Nephron (organoid): ENCODE measurements around the gene SLC28A1.
A peak's percentile ranks its signal among the peaks of the same experiment; 100 is the strongest.

ENCODE experiments used
- H3K27ac Mint-ChIP-seq, 3 experiments: 2 replicates each; pipeline ENCODE4 v1.8.0; 2020; ENCODE audit warnings: mixed read lengths in 3 of 3, mild to moderate bottlenecking in 2 of 3, moderate library complexity in 1 of 3
- H3K27me3 Mint-ChIP-seq: 2 replicates; pipeline ENCODE4 v1.8.0; 2021; ENCODE audit warnings: low read depth, mild to moderate bottlenecking, moderate library complexity, mixed read lengths
- H3K36me3 Mint-ChIP-seq: 2 replicates; pipeline ENCODE4 v1.8.0; 2020; ENCODE audit warnings: low read depth, mixed read lengths
- H3K4me1 Mint-ChIP-seq: 2 replicates; pipeline ENCODE4 v1.8.0; 2020; ENCODE audit warnings: mixed read lengths
- H3K4me3 Mint-ChIP-seq, 3 experiments: 2 replicates each; pipeline ENCODE4 v1.8.0; 2020; ENCODE audit warnings: mild to moderate bottlenecking in 3 of 3, mixed read lengths in 3 of 3, moderate library complexity in 2 of 3
- H3K9me3 Mint-ChIP-seq: 2 replicates; pipeline ENCODE4 v1.8.0; 2020; ENCODE audit warnings: mixed read lengths
- CTCF ChIP-seq, 3 experiments: fragments of 200-600 bp; sonication (generic); IDR thresholded peaks; one replicate each; pipeline ENCODE4 v1.5.0; 2021; ENCODE audit warnings: antibody characterized with exemption in 3 of 3; ENCODE audit not compliant: unreplicated experiment in 3 of 3

Gene SLC28A1

GRCh38 chr15:84973492-84974460, 89.3 kb downstream of the SLC28A1 start:
- Mint-ChIP-seq H3K27ac (no peak overlapping the region), H3K27me3 (peaks cover 15% of the 10 kb centered on the region), H3K4me1 (peaks cover 4% of the 10 kb centered on the region), H3K9me3 (no peaks in the 10 kb centered on the region), H3K4me3 (no peak overlapping the region), H3K36me3 (no peaks in the 10 kb centered on the region)
- no peak for TF ChIP-seq CTCF (IDR thresholded peaks at IDR 0.05; ENCODE audit: unreplicated experiment in 3 of 3)

GRCh38 chr15:84975871-84976351, 91.4 kb downstream of the SLC28A1 start:
- no peak for TF ChIP-seq CTCF (IDR thresholded peaks at IDR 0.05; ENCODE audit: unreplicated experiment in 3 of 3)
- no peaks in the 10 kb centered on the region for H3K9me3 Mint-ChIP-seq
- no peak overlapping the region for H3K27ac Mint-ChIP-seq
- H3K36me3 Mint-ChIP-seq: no peaks in the 10 kb centered on the region
- peaks cover 7% of the 10 kb centered on the region for H3K4me1 Mint-ChIP-seq
- no peak overlapping the region for H3K4me3 Mint-ChIP-seq
- peaks cover 29% of the 10 kb centered on the region for H3K27me3 Mint-ChIP-seq

- Mint-ChIP-seq H3K36me3 (no peaks in the 10 kb centered on the region), H3K27ac (no peak overlapping the region), H3K9me3 (no peaks in the 10 kb centered on the region), H3K4me3 (no peak overlapping the region), H3K4me1 (peaks cover 7% of the 10 kb centered on the region), H3K27me3 (peaks cover 29% of the 10 kb centered on the region)
- no peak for TF ChIP-seq CTCF (IDR thresholded peaks at IDR 0.05; ENCODE audit: unreplicated experiment in 3 of 3)
Measured at GRCh38 chr15:84976746-84977345, 92.4 kb downstream of the SLC28A1 start.

- peaks cover 48% of the 10 kb centered on the region for H3K27me3 Mint-ChIP-seq
- H3K36me3 Mint-ChIP-seq: no peaks in the 10 kb centered on the region
- H3K9me3 Mint-ChIP-seq: no peaks in the 10 kb centered on the region
- H3K27ac Mint-ChIP-seq: peak overlapping the region; percentile 68 to 96 (median 93)
- no peak for TF ChIP-seq CTCF (IDR thresholded peaks at IDR 0.05; ENCODE audit: unreplicated experiment in 3 of 3)
- peak overlapping the region; percentile 93 to 97 (median 93) for H3K4me3 Mint-ChIP-seq
- H3K4me1 Mint-ChIP-seq: peaks cover 18% of the 10 kb centered on the region
Measured at GRCh38 chr15:84979651-84980050, 95.2 kb downstream of the SLC28A1 start.

GRCh38 chr15:84980196-84981053, 96.0 kb downstream of the SLC28A1 start:
- no peaks in the 10 kb centered on the region for H3K36me3 Mint-ChIP-seq
- H3K9me3 Mint-ChIP-seq: no peaks in the 10 kb centered on the region
- H3K27me3 Mint-ChIP-seq: peaks cover 43% of the 10 kb centered on the region
- peak overlapping the region; percentile 68 to 96 (median 93) for H3K27ac Mint-ChIP-seq
- no peak for TF ChIP-seq CTCF (IDR thresholded peaks at IDR 0.05; ENCODE audit: unreplicated experiment in 3 of 3)
- peak overlapping the region; percentile 93 to 97 (median 93) for H3K4me3 Mint-ChIP-seq
- H3K4me1 Mint-ChIP-seq: peaks cover 23% of the 10 kb centered on the region
